B cell (primary cell): ENCODE results near the gene OR4X2. TPM values are rescaled to one million over a fixed set of nuclear protein-coding genes. Genes with fewer than 3 reads are reported as not detected.

Source experiments
- ATAC-seq: fragments of 200-7000 bp; cut with Tn5 transposase; one replicate; pipeline ENCODE4 v1.10.0; 2021; ENCODE audit warnings: low read depth, mild to moderate bottlenecking, moderate number of reproducible peaks, moderate library complexity
- CTCF ChIA-PET: fragments of 350-600 bp; sonication (Branson Sonifier 250); formaldehyde crosslinking; loops from one replicate; lab custom pipeline; 2021; ENCODE audit warnings: antibody characterized with exemption, inconsistent platforms; lab: Charles Lee
- POLR2A ChIA-PET: fragments of 350-600 bp; sonication (Branson Sonifier 250); formaldehyde crosslinking; loops from one replicate; lab custom pipeline; 2021; ENCODE audit warnings: antibody characterized with exemption; lab: Charles Lee
- DNase-seq: peaks from one replicate; pipeline ENCODE4 v3.0.0; 2013
- H2AFZ ChIP-seq: 2 replicates; pipeline ENCODE4 v1.6.1; 2012; ENCODE audit warnings: mild to moderate bottlenecking, low read depth, low read length; ENCODE audit not compliant: insufficient read depth, poor library complexity, severe bottlenecking
- H3K27ac ChIP-seq, 2 donors: 1 replicate in 1 of 2; 2 replicates in 1 of 2; pipeline ENCODE4 v1.5.1; 2012 to 2013; ENCODE audit warnings: low read length in 2 of 2, mild to moderate bottlenecking in 2 of 2, moderate library complexity in 1 of 2
- H3K27me3 ChIP-seq, 4 experiments: fragments of 200-600 bp in 1 of 4; sonication (generic) in 1 of 4; replicated peaks in 1 of 4; 1 replicate in 2 of 4; 2 replicates in 2 of 4; pipeline versions ENCODE4 v1.6.1 to v1.7.0; 2013 to 2016; ENCODE audit warnings: low read length in 3 of 4, mild to moderate bottlenecking in 2 of 4, mixed read lengths in 1 of 4, moderate library complexity in 1 of 4; ENCODE audit not compliant: insufficient read depth in 4 of 4, control insufficient read depth in 3 of 4; ENCODE audit errors: control extremely low read depth in 1 of 4
- H3K36me3 ChIP-seq, 2 experiments: replicated peaks in 1 of 2; 1 replicate in 1 of 2; 2 replicates in 1 of 2; pipeline versions ENCODE4 v1.6.1 to v1.7.1; 2013; ENCODE audit warnings: low read length in 1 of 2; ENCODE audit not compliant: insufficient read depth in 2 of 2, control insufficient read depth in 1 of 2; ENCODE audit errors: control extremely low read depth in 1 of 2, extremely low read depth in 1 of 2
- H3K4me1 ChIP-seq, 2 donors: fragments of 200-600 bp in 1 of 2; sonication (generic) in 1 of 2; 1 replicate in 1 of 2; 2 replicates in 1 of 2; pipeline versions ENCODE4 v1.5.1 to v1.6.1; 2013 to 2017; ENCODE audit warnings: low read length in 2 of 2; ENCODE audit not compliant: control insufficient read depth in 2 of 2, insufficient read depth in 2 of 2
- H3K4me2 ChIP-seq: replicated peaks from 2 replicates; pipeline ENCODE3; 2012; ENCODE audit warnings: mild to moderate bottlenecking, low read depth, low read length; ENCODE audit not compliant: poor library complexity, severe bottlenecking
- H3K4me3 ChIP-seq, 5 experiments: fragments of 200-600 bp in 1 of 5; sonication (generic) in 1 of 5; 1 replicate in 3 of 5; 2 replicates in 2 of 5; pipeline versions ENCODE4 v1.5.1 to v1.7.0; 2011 to 2016; ENCODE audit warnings: low read length in 4 of 5, mild to moderate bottlenecking in 4 of 5, low read depth in 2 of 5, control low read depth in 1 of 5, moderate library complexity in 1 of 5; ENCODE audit not compliant: insufficient read depth in 1 of 5; ENCODE audit errors: control extremely low read depth in 1 of 5, extremely low read depth in 1 of 5
- H3K79me2 ChIP-seq: fragments of 200-600 bp; sonication (generic); one replicate; pipeline ENCODE4 v1.6.0; 2016; ENCODE audit warnings: low read length; ENCODE audit not compliant: control insufficient read depth, insufficient read depth
- H3K9ac ChIP-seq: fragments of 200-600 bp; sonication (generic); 2 replicates; pipeline ENCODE4 v1.6.1; 2017; ENCODE audit warnings: mild to moderate bottlenecking, low read length, moderate library complexity
- H3K9me3 ChIP-seq, 3 donors: one replicate each; pipeline versions ENCODE4 v1.6.1 to v1.7.1; 2013; ENCODE audit warnings: low read length in 2 of 3; ENCODE audit not compliant: control insufficient read depth in 2 of 3, insufficient read depth in 1 of 3; ENCODE audit errors: control extremely low read depth in 1 of 3
- H4K20me1 ChIP-seq: 2 replicates; pipeline ENCODE4 v1.6.0; 2012; ENCODE audit warnings: mild to moderate bottlenecking, low read length; ENCODE audit not compliant: insufficient read depth, control insufficient read depth, poor library complexity, severe bottlenecking
- H3K27ac Mint-ChIP-seq: one replicate; pipeline ENCODE4 v1.8.0; 2021; ENCODE audit warnings: mixed read lengths
- H3K27me3 Mint-ChIP-seq: one replicate; pipeline ENCODE4 v1.8.0; 2021; ENCODE audit warnings: mixed read lengths
- H3K4me1 Mint-ChIP-seq: one replicate; pipeline ENCODE4 v1.8.0; 2021; ENCODE audit warnings: mixed read lengths
- H3K4me3 Mint-ChIP-seq: one replicate; pipeline ENCODE4 v1.8.0; 2021; ENCODE audit warnings: mixed read lengths
- H3K9me3 Mint-ChIP-seq: one replicate; pipeline ENCODE4 v1.8.0; 2022; ENCODE audit warnings: mixed read lengths; ENCODE audit not compliant: insufficient read depth
- CTCF ChIP-seq: fragments of 200-600 bp; IDR thresholded peaks from one replicate; pipeline ENCODE4 v1.8.0; 2022; ENCODE audit warnings: antibody characterized with exemption, mild to moderate bottlenecking
- EZH2 ChIP-seq: IDR thresholded peaks from 2 replicates; pipeline ENCODE4 v1.6.1; 2012; ENCODE audit warnings: borderline replicate concordance, low read depth, mild to moderate bottlenecking, moderate library complexity, low read length; ENCODE audit not compliant: insufficient read depth, poor library complexity, severe bottlenecking
- WGBS: methylation state at CpG from one replicate; pipeline ENCODE4 v1.1.5; 2013; ENCODE audit warnings: missing lambda C conversion rate; ENCODE audit not compliant: insufficient coverage; 5-methylcytosine and 5-hydroxymethylcytosine counted together
- intact Hi-C: fragments of 100-400 bp; cut with micrococcal nuclease; formaldehyde crosslinking; loops from one replicate; pipeline ENCODE4 v1.10.0; 2022
- polyA minus RNA-seq: library from RNA; depleted of rRNA, polyadenylated mRNA; stranded (reverse); fragments of >200 nt; gene quantifications from 2 replicates; pipeline ENCODE4 v1.2.3, GENCODE V29; 2012
- polyA plus RNA-seq: library from polyadenylated mRNA; depleted of rRNA; stranded (reverse); fragments of >200 nt; gene quantifications from 2 replicates; pipeline ENCODE4 v1.2.3, GENCODE V29; 2012
- total RNA-seq, 2 donors: library from RNA; stranded (reverse); fragments of 120-200 nt in 1 of 2; gene quantifications; 1 replicate in 1 of 2; 2 replicates in 1 of 2; pipeline versions ENCODE4 v1.2.3 to v1.2.4, GENCODE V29; 2013 to 2022

The OR4X2 gene
- total RNA-seq (not detected in 2 replicates), polyA plus RNA-seq (not detected in 2 replicates), polyA minus RNA-seq (not detected in 2 replicates)
- not detected for total RNA-seq (2013)

GRCh38 chr11:48244804-48245203 lies at the start of gene OR4X2:
Gene OR4X2, plus strand, starts transcription at chr11:48245104. Its CDS starts 0 bp downstream, at chr11:48245104.
- no peaks in the 10 kb centered on the region for H4K20me1 ChIP-seq
- TF ChIP-seq EZH2 (no peak), CTCF (no peak)
- ATAC-seq: no peak
- H3K27ac ChIP-seq: no peak within 1 kb of the TSS
- no peak within 1 kb of the TSS for H2AFZ ChIP-seq
- no peak within 1 kb of the TSS for H3K4me3 ChIP-seq
- H3K27me3 Mint-ChIP-seq: peaks cover 34% of the 10 kb centered on the region
- POLR2A ChIA-PET: no interaction called here
- DNase-seq: no peak
- H3K4me1 ChIP-seq: no peaks in the 10 kb centered on the region
- H3K9me3 Mint-ChIP-seq: peaks cover 3% of the 10 kb centered on the region
- H3K4me1 Mint-ChIP-seq: no peaks in the 10 kb centered on the region
- H3K79me2 ChIP-seq: no peaks in the 10 kb centered on the region
- no peak within 1 kb of the TSS for H3K4me2 ChIP-seq
- H3K27me3 ChIP-seq: peaks cover 0 to 5% (median 2%) of the 10 kb centered on the region in 4 experiments
- peaks cover 3 to 7% (median 4%) of the 10 kb centered on the region in 3 donors for H3K9me3 ChIP-seq
- no peak within 1 kb of the TSS for H3K27ac Mint-ChIP-seq
- H3K9ac ChIP-seq: no peak within 1 kb of the TSS
- CTCF ChIA-PET: no interaction called here
- intact Hi-C loops: no loop called here
- H3K4me3 Mint-ChIP-seq: no peak within 1 kb of the TSS
- no peaks in the 10 kb centered on the region for H3K36me3 ChIP-seq

GRCh38 chr11:48207881-48208280 lies 37.0 kb upstream of the OR4X2 start:
- no peaks in the 10 kb centered on the region for H3K4me1 Mint-ChIP-seq
- H3K9me3 ChIP-seq: peaks cover 0 to 1% (median 0%) of the 10 kb centered on the region in 3 donors
- ChIA-PET POLR2A (no interaction called here), CTCF (no interaction called here)
- no peak overlapping the region for H3K4me2 ChIP-seq
- no peaks in the 10 kb centered on the region for H3K79me2 ChIP-seq
- ATAC-seq (no peak), DNase-seq (no peak)
- no peak overlapping the region for H2AFZ ChIP-seq
- no peaks in the 10 kb centered on the region for H3K9me3 Mint-ChIP-seq
- no peak overlapping the region for H3K27ac Mint-ChIP-seq
- no peak overlapping the region for H3K27ac ChIP-seq
- WGBS: 88% methylated on average over 2 of the region's 2 CpGs
- H3K4me3 Mint-ChIP-seq: no peak overlapping the region
- no peak overlapping the region for H3K9ac ChIP-seq
- H3K27me3 Mint-ChIP-seq: peaks cover 33% of the 10 kb centered on the region
- no peaks in the 10 kb centered on the region for H3K4me1 ChIP-seq
- H3K4me3 ChIP-seq: no peak overlapping the region
- no peaks in the 10 kb centered on the region for H4K20me1 ChIP-seq
- peaks cover 0 to 4% (median 2%) of the 10 kb centered on the region in 4 experiments for H3K27me3 ChIP-seq
- intact Hi-C loops: no loop called here
- H3K36me3 ChIP-seq: no peaks in the 10 kb centered on the region
- TF ChIP-seq EZH2 (no peak), CTCF (no peak)
